Measurements from ENCODE around the gene HTR1D. TPM values are rescaled to one million over a fixed set of nuclear protein-coding genes. Genes with fewer than 3 reads are reported as not detected.
"Not testable (repeated sequence)": the region's sequence is repeated elsewhere in the genome, so short reads cannot be mapped to it uniquely, and the experiment has no call there.

The HTR1D gene
- total RNA-seq, 1 experiment from 2014 or later = 3.5 TPM

- TF ChIP-seq ZBTB33 (IDR thresholded peaks at IDR 0.05; ENCODE audit: extremely low read depth, insufficient replicate concordance, low read length) = no peak
- TF ChIP-seq CTCF (IDR thresholded peaks at IDR 0.05 in 2 of 3, conservative IDR thresholded peaks at IDR 0.05 in 1 of 3; ENCODE audit: borderline replicate concordance in 1 of 3, insufficient read depth in 1 of 3, low read depth in 2 of 3, low read length in 2 of 3) = no peak
- no peak for TF ChIP-seq EGR1 (IDR thresholded peaks at IDR 0.05; ENCODE audit: low read depth)
- no peak for TF ChIP-seq ELF1 (IDR thresholded peaks at IDR 0.05; ENCODE audit: borderline replicate concordance, low read depth)
- no peak for TF ChIP-seq CBX3 (IDR thresholded peaks at IDR 0.05; ENCODE audit: low read depth)
- TF ChIP-seq SRF (IDR thresholded peaks at IDR 0.05; ENCODE audit: low read depth) = no peak
- no peak for TF ChIP-seq JUND (IDR thresholded peaks at IDR 0.05)
- TF ChIP-seq SP1 (IDR thresholded peaks at IDR 0.05; ENCODE audit: low read depth) = no peak
- TF ChIP-seq ZFX (IDR thresholded peaks at IDR 0.05) = no peak
These were observed 46.1 kb upstream of the HTR1D start (continued) for GRCh38 chr1:23263380-23263887.

- H3K79me2 ChIP-seq (ENCODE audit: insufficient read depth, low read length); H3K27ac ChIP-seq (ENCODE audit: low read depth, low read length); RAD21 ChIA-PET (ENCODE audit: low non-redundant PET in 1 of 2, low total read pairs in 2 of 2, uncharacterized antibody in 2 of 2, unreplicated experiment in 2 of 2); H3K9me3 ChIP-seq (ENCODE audit: control insufficient read depth in 1 of 2, insufficient read depth in 1 of 2, low read depth in 1 of 2, low read length in 2 of 2); H3K4me1 ChIP-seq (ENCODE audit: control insufficient read depth in 1 of 2, insufficient read depth in 2 of 2, low read length in 2 of 2); H2AFZ ChIP-seq (ENCODE audit: low read depth, low read length, poor library complexity, severe bottlenecking); DNase-seq (ENCODE audit: low read depth, low spot score); H3K36me3 ChIP-seq (ENCODE audit: control insufficient read depth in 1 of 2, insufficient read depth in 2 of 2, low read length in 2 of 2); BruUV-seq (replicated peaks); H4K20me1 ChIP-seq (ENCODE audit: insufficient read depth); ATAC-seq; POLR2A ChIA-PET; H3K9ac ChIP-seq (ENCODE audit: low read length); CTCF ChIA-PET; H3K4me2 ChIP-seq (ENCODE audit: low read length); H3K9me2 ChIP-seq (ENCODE audit: insufficient read depth); H3K4me3 ChIP-seq (replicated peaks in 1 of 2; ENCODE audit: low read depth in 1 of 2, low read length in 2 of 2); H3K27me3 ChIP-seq (ENCODE audit: insufficient read depth, low read length); intact Hi-C loops (cut with micrococcal nuclease): not testable (repeated sequence)
These were observed 40.8 kb upstream of the HTR1D start for GRCh38 chr1:23258082-23258481.

- H3K36me3 ChIP-seq (ENCODE audit: control insufficient read depth in 1 of 2, insufficient read depth in 2 of 2, low read length in 2 of 2); RAD21 ChIA-PET (ENCODE audit: low non-redundant PET in 1 of 2, low total read pairs in 2 of 2, uncharacterized antibody in 2 of 2, unreplicated experiment in 2 of 2); intact Hi-C loops (cut with micrococcal nuclease); H3K79me2 ChIP-seq (ENCODE audit: insufficient read depth, low read length); H3K27me3 ChIP-seq (ENCODE audit: insufficient read depth, low read length); H3K4me2 ChIP-seq (ENCODE audit: low read length); BruUV-seq (replicated peaks); POLR2A ChIA-PET; CTCF ChIA-PET; H3K9me3 ChIP-seq (ENCODE audit: control insufficient read depth in 1 of 2, insufficient read depth in 1 of 2, low read depth in 1 of 2, low read length in 2 of 2); DNase-seq (ENCODE audit: low read depth, low spot score); H2AFZ ChIP-seq (ENCODE audit: low read depth, low read length, poor library complexity, severe bottlenecking); H3K4me1 ChIP-seq (ENCODE audit: control insufficient read depth in 1 of 2, insufficient read depth in 2 of 2, low read length in 2 of 2); ATAC-seq; H4K20me1 ChIP-seq (ENCODE audit: insufficient read depth); H3K27ac ChIP-seq (ENCODE audit: low read depth, low read length); H3K9ac ChIP-seq (ENCODE audit: low read length); H3K4me3 ChIP-seq (replicated peaks in 1 of 2; ENCODE audit: low read depth in 1 of 2, low read length in 2 of 2); H3K9me2 ChIP-seq (ENCODE audit: insufficient read depth): not testable (repeated sequence)
These were observed 40.1 kb upstream of the HTR1D start for GRCh38 chr1:23257371-23257770.
